HG02884 (cell line): ENCODE data around the gene SLC25A44.

ENCODE experiments used
- ATAC-seq: cut with Tn5 transposase; IDR thresholded peaks from one replicate; pipeline ENCODE4 v1.9.1; 2021; ENCODE audit warnings: mild to moderate bottlenecking, moderate library complexity; ENCODE audit not compliant: unreplicated experiment

The SLC25A44 gene

GRCh38 chr1:156233426-156234127 is 39.7 kb downstream of the SLC25A44 start:
- no peak for ATAC-seq

- ATAC-seq: no peak
Observed at GRCh38 chr1:156236164-156236563, 42.3 kb downstream of the SLC25A44 start.

- no peak for ATAC-seq
Observed at GRCh38 chr1:156238248-156238647, 44.3 kb downstream of the SLC25A44 start.

- no peak for ATAC-seq
Observed at GRCh38 chr1:156241311-156241811, 47.5 kb downstream of the SLC25A44 start.

- no peak for ATAC-seq
Observed at GRCh38 chr1:156241926-156242325, 48.0 kb downstream of the SLC25A44 start, which contains the start of gene BGLAP. Gene BGLAP (plus strand): TSS chr1:156242184. CDS start chr1:156242232, 48 bp downstream.

GRCh38 chr1:156242738-156243137 is 48.8 kb downstream of the SLC25A44 start:
- no peak for ATAC-seq

- ATAC-seq: no peak
Observed at GRCh38 chr1:156244126-156244525, 50.2 kb downstream of the SLC25A44 start.

GRCh38 chr1:156244712-156245111 is 50.8 kb downstream of the SLC25A44 start:
- ATAC-seq: no peak

- no peak for ATAC-seq
Observed at GRCh38 chr1:156245451-156246232, 51.7 kb downstream of the SLC25A44 start.

- ATAC-seq: no peak
Observed at GRCh38 chr1:156246241-156246780, 52.4 kb downstream of the SLC25A44 start.

GRCh38 chr1:156246781-156247459 is 53.0 kb downstream of the SLC25A44 start:
- no peak for ATAC-seq

- no peak for ATAC-seq
Observed at GRCh38 chr1:156247460-156248322, 53.8 kb downstream of the SLC25A44 start, which contains the start of gene PAQR6. Gene PAQR6 (minus strand): TSS chr1:156248056. CDS start chr1:156246731, 1,325 bp downstream.

- ATAC-seq: no peak
Observed at GRCh38 chr1:156248323-156248683, 54.4 kb downstream of the SLC25A44 start.

- ATAC-seq: no peak
Observed at GRCh38 chr1:156249593-156249992, 55.7 kb downstream of the SLC25A44 start.

- ATAC-seq: no peak
Observed at GRCh38 chr1:156251527-156251926, 57.6 kb downstream of the SLC25A44 start.

- ATAC-seq: no peak
Observed at GRCh38 chr1:156253634-156254033, 59.7 kb downstream of the SLC25A44 start.

GRCh38 chr1:156257711-156258110 is 63.8 kb downstream of the SLC25A44 start:
- ATAC-seq: no peak

GRCh38 chr1:156258859-156259258 is 65.0 kb downstream of the SLC25A44 start:
- ATAC-seq: no peak

GRCh38 chr1:156259805-156260204 is 65.9 kb downstream of the SLC25A44 start:
- no peak for ATAC-seq

GRCh38 chr1:156260896-156261295 is 67.0 kb downstream of the SLC25A44 start:
- ATAC-seq: no peak
